Liver (tissue), 9 donors: ENCODE results near the gene UBD. TPM values are rescaled to one million over a fixed set of nuclear protein-coding genes. Genes with fewer than 3 reads are reported as not detected.

ENCODE experiments used
- DNase-seq: peaks from one replicate; pipeline ENCODE4 v3.0.0-alpha.2; 2017; ENCODE audit warnings: low spot score
- H3K27ac ChIP-seq, 2 donors: one replicate each; pipeline ENCODE4 v1.7.0; 2013; ENCODE audit warnings: inconsistent platforms in 2 of 2, low read length in 2 of 2, control low read depth in 1 of 2, low read depth in 1 of 2, mild to moderate bottlenecking in 1 of 2
- H3K27me3 ChIP-seq, 4 donors: one replicate each; pipeline versions ENCODE4 v1.6.1 to v1.7.0; 2013; ENCODE audit warnings: low read length in 3 of 4, inconsistent platforms in 1 of 4, mild to moderate bottlenecking in 1 of 4, moderate library complexity in 1 of 4; ENCODE audit not compliant: control insufficient read depth in 4 of 4, insufficient read depth in 4 of 4
- H3K36me3 ChIP-seq, 4 donors: one replicate each; pipeline versions ENCODE4 v1.6.1 to v1.7.0; 2013; ENCODE audit warnings: low read length in 3 of 4, mild to moderate bottlenecking in 3 of 4, low read depth in 1 of 4, moderate library complexity in 1 of 4; ENCODE audit not compliant: control insufficient read depth in 4 of 4, insufficient read depth in 3 of 4
- H3K4me1 ChIP-seq, 4 donors: one replicate each; pipeline versions ENCODE4 v1.6.1 to v1.7.0; 2013; ENCODE audit warnings: low read length in 3 of 4, mild to moderate bottlenecking in 3 of 4, moderate library complexity in 1 of 4; ENCODE audit not compliant: control insufficient read depth in 4 of 4, insufficient read depth in 4 of 4
- H3K4me3 ChIP-seq, 3 donors: one replicate each; pipeline versions ENCODE4 v1.6.1 to v1.7.0; 2013; ENCODE audit warnings: low read length in 3 of 3, control low read depth in 1 of 3, low read depth in 1 of 3, mild to moderate bottlenecking in 1 of 3
- H3K9ac ChIP-seq, 2 donors: one replicate each; pipeline ENCODE4 v1.7.0; 2013; ENCODE audit warnings: low read length in 2 of 2, mild to moderate bottlenecking in 2 of 2, moderate library complexity in 2 of 2, control low read depth in 1 of 2, low read depth in 1 of 2
- H3K9me3 ChIP-seq, 4 donors: one replicate each; pipeline versions ENCODE4 v1.6.1 to v1.7.0; 2013; ENCODE audit warnings: low read length in 3 of 4; ENCODE audit not compliant: control insufficient read depth in 4 of 4
- EGR1 ChIP-seq, 2 donors: IDR thresholded peaks; 2 replicates each; pipeline ENCODE4 v1.6.1; 2016 to 2018; ENCODE audit warnings: antibody characterized with exemption in 2 of 2, low read depth in 2 of 2
- FOXA1 ChIP-seq: IDR thresholded peaks from 2 replicates; pipeline ENCODE4 v1.6.1; 2016; ENCODE audit warnings: antibody characterized with exemption
- FOXA2 ChIP-seq: IDR thresholded peaks from 2 replicates; pipeline ENCODE4 v1.6.1; 2016; ENCODE audit warnings: antibody characterized with exemption
- GABPA ChIP-seq, 2 donors: IDR thresholded peaks in 1 of 2; conservative IDR thresholded peaks in 1 of 2; 2 replicates each; pipeline ENCODE4 v1.6.1; 2016; ENCODE audit warnings: antibody characterized with exemption in 2 of 2, mild to moderate bottlenecking in 1 of 2, moderate library complexity in 1 of 2
- HNF4A ChIP-seq, 2 donors: conservative IDR thresholded peaks; 2 replicates each; pipeline ENCODE4 v1.6.1; 2016; ENCODE audit warnings: antibody characterized with exemption in 2 of 2, mild to moderate bottlenecking in 2 of 2
- HNF4G ChIP-seq: IDR thresholded peaks from 2 replicates; pipeline ENCODE4 v1.6.1; 2016; ENCODE audit warnings: antibody characterized with exemption
- NR2F2 ChIP-seq: IDR thresholded peaks from 2 replicates; pipeline ENCODE4 v1.6.1; 2016; ENCODE audit warnings: antibody characterized with exemption
- RAD21 ChIP-seq, 2 donors: IDR thresholded peaks; 2 replicates each; pipeline ENCODE4 v1.6.1; 2016; ENCODE audit warnings: antibody characterized with exemption in 2 of 2, mild to moderate bottlenecking in 2 of 2
- SP1 ChIP-seq: IDR thresholded peaks from 2 replicates; pipeline ENCODE4 v1.6.1; 2018; ENCODE audit warnings: antibody characterized with exemption, mild to moderate bottlenecking
- TAF1 ChIP-seq: conservative IDR thresholded peaks from 2 replicates; pipeline ENCODE4 v1.6.1; 2016; ENCODE audit warnings: antibody characterized with exemption, mild to moderate bottlenecking
- YY1 ChIP-seq: IDR thresholded peaks from 2 replicates; pipeline ENCODE4 v1.6.1; 2016; ENCODE audit warnings: antibody characterized with exemption, mild to moderate bottlenecking
- ZBTB33 ChIP-seq: IDR thresholded peaks from 2 replicates; pipeline ENCODE4 v1.6.1; 2016; ENCODE audit warnings: antibody characterized with exemption
- WGBS: extraction: QIAGEN DNeasy Blood & Tissue Kit; methylation state at CpG from one replicate; pipeline ENCODE4 v1.1.7; 2013; 5-methylcytosine and 5-hydroxymethylcytosine counted together
- polyA plus RNA-seq, 2 donors: library from polyadenylated mRNA; stranded (reverse) in 1 of 2; unstranded in 1 of 2; fragments of 200-250 nt in 1 of 2; fragments of >200 nt in 1 of 2; fragmentation: Nextera tagmentation in 1 of 2; extraction: Ambion mirVana in 1 of 2; gene quantifications; one replicate each; pipeline versions ENCODE4 v1.2.1 to v1.2.3, GENCODE V29; 2013 to 2015
- total RNA-seq, 2 donors: library from RNA; depleted of rRNA; stranded (reverse); fragments of >200 nt; gene quantifications; one replicate each; pipeline ENCODE4 v1.2.3, GENCODE V29; 2014
- TF ChIP-seq, protein P1 (sequence below): IDR thresholded peaks from 2 replicates; pipeline ENCODE4 v1.6.1; 2016; ENCODE audit warnings: antibody characterized with exemption
- TF ChIP-seq, protein P2 (sequence below): fragments of 150-350 bp; IDR thresholded peaks from 2 replicates; pipeline ENCODE4 v1.5.1; 2017; ENCODE audit warnings: improper control_type of control experiment, low read depth, low read length; ENCODE audit not compliant: missing input control
- TF ChIP-seq, protein P3 (sequence below): IDR thresholded peaks from 2 replicates; pipeline ENCODE4 v1.6.1; 2016; ENCODE audit warnings: antibody characterized with exemption, mild to moderate bottlenecking
- TF ChIP-seq, protein P4 (sequence below): IDR thresholded peaks from 2 replicates; pipeline ENCODE4 v1.6.1; 2016; ENCODE audit warnings: antibody characterized with exemption
- donor health status: healthy.
- donor health status: healthy.
- donor health status: healthy.
- donor health status: healthy.
- donor health status: healthy.

UBD gene
- total and polyA plus RNA-seq, 4 donors, result 7.0 to 35.1 (median 28.1) TPM

DNA sequence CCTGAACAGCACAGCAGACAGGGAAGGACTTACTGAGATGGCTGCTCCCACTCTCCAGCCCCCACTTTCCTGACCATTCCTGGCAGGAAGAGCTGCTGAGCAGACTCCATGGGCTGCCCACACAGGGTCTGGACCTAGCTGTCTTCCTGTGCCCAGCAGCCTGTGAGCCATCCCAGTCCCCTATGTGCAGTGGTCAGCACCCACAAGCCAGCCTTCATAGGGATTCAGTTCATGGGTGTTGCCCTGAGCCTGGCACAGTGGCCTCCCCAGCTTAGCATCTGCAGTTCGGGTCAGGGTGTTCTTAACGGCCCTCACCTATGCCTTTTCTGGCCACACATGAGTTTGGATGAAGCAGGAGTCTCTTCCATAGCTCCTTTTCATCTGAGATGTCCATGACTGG, 32.0 kb downstream of the UBD start:
- Histone ChIP-seq H3K9ac (no peak overlapping the region), H3K27me3 (no peaks in the 10 kb centered on the region), H3K9me3 (no peaks in the 10 kb centered on the region), H3K27ac (no peak overlapping the region), H3K4me1 (peaks cover 0 to 15% (median 4%) of the 10 kb centered on the region in 4 donors), H3K36me3 (no peaks in the 10 kb centered on the region), H3K4me3 (no peak overlapping the region)
- no peak for DNase-seq
- 88% methylated on average over 2 of the region's 2 CpGs for WGBS
- TF ChIP-seq EGR1 (IDR thresholded peaks at IDR 0.05; ENCODE audit: low read depth in 2 of 2) (no peak), FOXA2 (no peak), HNF4A (conservative IDR thresholded peaks at IDR 0.05) (no peak), RAD21 (IDR thresholded peaks at IDR 0.05) (no peak), GABPA (IDR thresholded peaks at IDR 0.05 in 1 of 2, conservative IDR thresholded peaks at IDR 0.05 in 1 of 2) (no peak)
- TF ChIP-seq, protein P1, sequence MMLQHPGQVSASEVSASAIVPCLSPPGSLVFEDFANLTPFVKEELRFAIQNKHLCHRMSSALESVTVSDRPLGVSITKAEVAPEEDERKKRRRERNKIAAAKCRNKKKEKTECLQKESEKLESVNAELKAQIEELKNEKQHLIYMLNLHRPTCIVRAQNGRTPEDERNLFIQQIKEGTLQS, result no peak

DNA sequence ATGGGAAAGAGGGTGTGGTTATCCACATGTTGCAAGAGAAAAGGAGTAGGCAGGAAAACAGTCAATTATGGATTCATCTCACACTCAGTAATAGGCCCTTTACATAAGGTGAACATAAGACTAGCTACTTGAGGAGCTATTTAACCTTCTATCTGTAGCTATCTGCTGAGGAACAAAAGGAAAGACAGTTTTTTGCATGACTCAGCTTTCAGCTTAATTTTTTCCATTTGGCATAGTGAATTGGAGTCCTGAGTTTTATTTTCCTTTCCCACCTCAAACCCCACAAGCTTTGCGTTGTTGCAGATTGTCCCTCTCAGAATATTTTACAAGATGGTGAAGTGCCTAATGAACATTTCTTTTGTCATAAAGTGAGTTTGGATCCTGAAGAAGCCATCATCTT, 32.4 kb downstream of the UBD start:
- TF ChIP-seq YY1 (no peak), FOXA2 (no peak), TAF1 (no peak), NR2F2 (no peak), HNF4G (no peak), FOXA1 (no peak), SP1 (no peak), RAD21 (IDR thresholded peaks at IDR 0.05) (no peak), ZBTB33 (no peak)
- TF ChIP-seq, protein P2, sequence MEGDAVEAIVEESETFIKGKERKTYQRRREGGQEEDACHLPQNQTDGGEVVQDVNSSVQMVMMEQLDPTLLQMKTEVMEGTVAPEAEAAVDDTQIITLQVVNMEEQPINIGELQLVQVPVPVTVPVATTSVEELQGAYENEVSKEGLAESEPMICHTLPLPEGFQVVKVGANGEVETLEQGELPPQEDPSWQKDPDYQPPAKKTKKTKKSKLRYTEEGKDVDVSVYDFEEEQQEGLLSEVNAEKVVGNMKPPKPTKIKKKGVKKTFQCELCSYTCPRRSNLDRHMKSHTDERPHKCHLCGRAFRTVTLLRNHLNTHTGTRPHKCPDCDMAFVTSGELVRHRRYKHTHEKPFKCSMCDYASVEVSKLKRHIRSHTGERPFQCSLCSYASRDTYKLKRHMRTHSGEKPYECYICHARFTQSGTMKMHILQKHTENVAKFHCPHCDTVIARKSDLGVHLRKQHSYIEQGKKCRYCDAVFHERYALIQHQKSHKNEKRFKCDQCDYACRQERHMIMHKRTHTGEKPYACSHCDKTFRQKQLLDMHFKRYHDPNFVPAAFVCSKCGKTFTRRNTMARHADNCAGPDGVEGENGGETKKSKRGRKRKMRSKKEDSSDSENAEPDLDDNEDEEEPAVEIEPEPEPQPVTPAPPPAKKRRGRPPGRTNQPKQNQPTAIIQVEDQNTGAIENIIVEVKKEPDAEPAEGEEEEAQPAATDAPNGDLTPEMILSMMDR, result no peak
- TF ChIP-seq, protein P3, sequence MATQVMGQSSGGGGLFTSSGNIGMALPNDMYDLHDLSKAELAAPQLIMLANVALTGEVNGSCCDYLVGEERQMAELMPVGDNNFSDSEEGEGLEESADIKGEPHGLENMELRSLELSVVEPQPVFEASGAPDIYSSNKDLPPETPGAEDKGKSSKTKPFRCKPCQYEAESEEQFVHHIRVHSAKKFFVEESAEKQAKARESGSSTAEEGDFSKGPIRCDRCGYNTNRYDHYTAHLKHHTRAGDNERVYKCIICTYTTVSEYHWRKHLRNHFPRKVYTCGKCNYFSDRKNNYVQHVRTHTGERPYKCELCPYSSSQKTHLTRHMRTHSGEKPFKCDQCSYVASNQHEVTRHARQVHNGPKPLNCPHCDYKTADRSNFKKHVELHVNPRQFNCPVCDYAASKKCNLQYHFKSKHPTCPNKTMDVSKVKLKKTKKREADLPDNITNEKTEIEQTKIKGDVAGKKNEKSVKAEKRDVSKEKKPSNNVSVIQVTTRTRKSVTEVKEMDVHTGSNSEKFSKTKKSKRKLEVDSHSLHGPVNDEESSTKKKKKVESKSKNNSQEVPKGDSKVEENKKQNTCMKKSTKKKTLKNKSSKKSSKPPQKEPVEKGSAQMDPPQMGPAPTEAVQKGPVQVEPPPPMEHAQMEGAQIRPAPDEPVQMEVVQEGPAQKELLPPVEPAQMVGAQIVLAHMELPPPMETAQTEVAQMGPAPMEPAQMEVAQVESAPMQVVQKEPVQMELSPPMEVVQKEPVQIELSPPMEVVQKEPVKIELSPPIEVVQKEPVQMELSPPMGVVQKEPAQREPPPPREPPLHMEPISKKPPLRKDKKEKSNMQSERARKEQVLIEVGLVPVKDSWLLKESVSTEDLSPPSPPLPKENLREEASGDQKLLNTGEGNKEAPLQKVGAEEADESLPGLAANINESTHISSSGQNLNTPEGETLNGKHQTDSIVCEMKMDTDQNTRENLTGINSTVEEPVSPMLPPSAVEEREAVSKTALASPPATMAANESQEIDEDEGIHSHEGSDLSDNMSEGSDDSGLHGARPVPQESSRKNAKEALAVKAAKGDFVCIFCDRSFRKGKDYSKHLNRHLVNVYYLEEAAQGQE, result no peak
- TF ChIP-seq, protein P1, result no peak
- TF ChIP-seq, protein P4, sequence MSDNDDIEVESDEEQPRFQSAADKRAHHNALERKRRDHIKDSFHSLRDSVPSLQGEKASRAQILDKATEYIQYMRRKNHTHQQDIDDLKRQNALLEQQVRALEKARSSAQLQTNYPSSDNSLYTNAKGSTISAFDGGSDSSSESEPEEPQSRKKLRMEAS, result no peak
- no peaks in the 10 kb centered on the region for H3K9me3 ChIP-seq
- WGBS, result 95% methylated on average over 1 of the region's 1 CpG
- no peak overlapping the region for H3K27ac ChIP-seq
- no peaks in the 10 kb centered on the region for H3K36me3 ChIP-seq
- no peaks in the 10 kb centered on the region for H3K27me3 ChIP-seq
- peaks cover 0 to 15% (median 4%) of the 10 kb centered on the region in 4 donors for H3K4me1 ChIP-seq
- H3K9ac ChIP-seq, result no peak overlapping the region
- no peak overlapping the region for H3K4me3 ChIP-seq
- DNase-seq, result no peak
